GM19438 (cell line): ENCODE measurements around the gene BIRC3.
"Not testable (repeated sequence)": the region's sequence is repeated elsewhere in the genome, so short reads cannot be mapped to it uniquely, and the experiment has no call there.

Experiments used
- ATAC-seq: cut with Tn5 transposase; IDR thresholded peaks from one replicate; pipeline ENCODE4 v1.9.1; 2021; ENCODE audit warnings: low read depth; ENCODE audit not compliant: unreplicated experiment

The BIRC3 gene

GRCh38 chr11:102293873-102294601 is 23.2 kb upstream of the BIRC3 start:
- peak; percentile 98 for ATAC-seq

GRCh38 chr11:102295045-102295444 is 22.2 kb upstream of the BIRC3 start:
- ATAC-seq, result no peak

GRCh38 chr11:102296757-102297156 is 20.5 kb upstream of the BIRC3 start:
- ATAC-seq, result not testable (repeated sequence)

- ATAC-seq, result not testable (repeated sequence)
Observed at GRCh38 chr11:102300837-102301236, 16.4 kb upstream of the BIRC3 start.

GRCh38 chr11:102302241-102302640 is 15.0 kb upstream of the BIRC3 start:
- ATAC-seq, result no peak

- no peak for ATAC-seq
Observed at GRCh38 chr11:102304686-102305085, 12.6 kb upstream of the BIRC3 start.

- ATAC-seq, result no peak
Observed at GRCh38 chr11:102305352-102306047, 11.8 kb upstream of the BIRC3 start.

GRCh38 chr11:102306048-102306597 is 11.2 kb upstream of the BIRC3 start:
- ATAC-seq, result no peak

- ATAC-seq, result no peak
Observed at GRCh38 chr11:102306817-102307726, 10.2 kb upstream of the BIRC3 start.

GRCh38 chr11:102307727-102308038 is 9.6 kb upstream of the BIRC3 start:
- ATAC-seq, result no peak

GRCh38 chr11:102309621-102310541 is 7.4 kb upstream of the BIRC3 start:
- ATAC-seq, result no peak

GRCh38 chr11:102312667-102313066 is 4.6 kb upstream of the BIRC3 start:
- no peak for ATAC-seq

- no peak for ATAC-seq
Observed at GRCh38 chr11:102313238-102313940, 3.9 kb upstream of the BIRC3 start.

GRCh38 chr11:102314784-102315183 is 2.5 kb upstream of the BIRC3 start:
- ATAC-seq, result no peak

GRCh38 chr11:102316346-102316904 is 859 bp upstream of the BIRC3 start:
- ATAC-seq, result no peak

- no peak for ATAC-seq
Observed at GRCh38 chr11:102317768-102318103, 452 bp downstream of the BIRC3 start.

- no peak for ATAC-seq
Observed at GRCh38 chr11:102318469-102318868, 1.2 kb downstream of the BIRC3 start.

GRCh38 chr11:102319544-102319943 is 2.3 kb downstream of the BIRC3 start:
- ATAC-seq, result no peak

GRCh38 chr11:102320188-102320587 is 2.9 kb downstream of the BIRC3 start:
- no peak for ATAC-seq
